ENCODE measurements around the gene RAB6A.

The RAB6A gene

DNA sequence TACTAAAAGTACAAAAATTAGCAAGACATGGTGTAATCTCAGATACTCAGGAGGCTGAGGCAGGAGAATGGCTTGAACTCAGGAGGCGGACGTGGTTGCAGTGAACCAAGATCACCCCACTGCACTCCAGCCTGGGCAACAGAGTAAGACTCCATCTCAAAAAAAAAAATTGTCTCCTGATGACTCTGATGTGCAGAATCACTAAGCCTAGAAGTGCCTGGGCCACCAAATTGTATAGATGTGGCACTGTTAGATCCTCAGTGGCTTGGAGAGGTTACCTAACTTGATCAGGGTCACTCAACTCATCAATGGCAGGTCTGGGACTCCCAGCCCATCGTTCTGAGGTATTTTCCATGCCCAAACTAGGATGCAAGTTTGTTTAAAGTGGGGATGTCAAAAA, 103.9 kb downstream of the RAB6A start:
- DNase-seq (ENCODE audit: low read depth, low spot score): no peak
- ChIA-PET POLR2A (no interaction called here), CTCF (interaction anchor here (0.6 to 8.1 kb wide), 3 partner anchors 31 to 255 kb away, joined by 3 to 248 read pairs (median 6); no protein-coding TSS in a partner anchor)

DNA sequence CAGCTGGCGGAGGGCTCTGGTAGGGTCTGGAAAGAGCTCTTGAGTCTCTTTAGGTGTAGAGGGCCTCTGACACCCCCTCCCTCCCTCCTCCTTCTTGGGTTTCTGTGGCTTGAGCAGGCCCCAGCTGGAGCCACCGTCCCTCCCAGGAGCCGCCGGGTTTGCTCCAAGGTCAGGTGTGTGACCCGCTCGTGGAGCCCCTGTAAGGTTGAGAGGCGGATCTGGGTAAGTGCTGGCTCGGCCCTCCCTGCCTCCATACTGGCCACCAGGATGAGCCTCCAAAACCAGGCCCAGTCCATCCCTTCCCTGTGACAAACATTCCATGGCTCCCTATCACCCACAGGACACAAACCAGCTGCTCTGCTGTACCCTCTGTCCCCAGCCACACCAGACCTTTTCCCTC, 105.2 kb downstream of the RAB6A start:
- ChIA-PET POLR2A (no interaction called here), CTCF (interaction anchor here (1.0 to 4.4 kb wide), 2 partner anchors 30 to 176 kb away, joined by 3 to 15 read pairs; no protein-coding TSS in a partner anchor)
- no peak overlapping the region for H3K4me3 ChIP-seq (ENCODE audit: low read depth, low read length)
- no peak for DNase-seq (ENCODE audit: low read depth, low spot score)
- TF ChIP-seq, protein P1, sequence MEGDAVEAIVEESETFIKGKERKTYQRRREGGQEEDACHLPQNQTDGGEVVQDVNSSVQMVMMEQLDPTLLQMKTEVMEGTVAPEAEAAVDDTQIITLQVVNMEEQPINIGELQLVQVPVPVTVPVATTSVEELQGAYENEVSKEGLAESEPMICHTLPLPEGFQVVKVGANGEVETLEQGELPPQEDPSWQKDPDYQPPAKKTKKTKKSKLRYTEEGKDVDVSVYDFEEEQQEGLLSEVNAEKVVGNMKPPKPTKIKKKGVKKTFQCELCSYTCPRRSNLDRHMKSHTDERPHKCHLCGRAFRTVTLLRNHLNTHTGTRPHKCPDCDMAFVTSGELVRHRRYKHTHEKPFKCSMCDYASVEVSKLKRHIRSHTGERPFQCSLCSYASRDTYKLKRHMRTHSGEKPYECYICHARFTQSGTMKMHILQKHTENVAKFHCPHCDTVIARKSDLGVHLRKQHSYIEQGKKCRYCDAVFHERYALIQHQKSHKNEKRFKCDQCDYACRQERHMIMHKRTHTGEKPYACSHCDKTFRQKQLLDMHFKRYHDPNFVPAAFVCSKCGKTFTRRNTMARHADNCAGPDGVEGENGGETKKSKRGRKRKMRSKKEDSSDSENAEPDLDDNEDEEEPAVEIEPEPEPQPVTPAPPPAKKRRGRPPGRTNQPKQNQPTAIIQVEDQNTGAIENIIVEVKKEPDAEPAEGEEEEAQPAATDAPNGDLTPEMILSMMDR (IDR thresholded peaks at IDR 0.05; ENCODE audit: insufficient read depth, low read length, missing control alignments): no peak

More for the DNA sequence above, 103.9 kb downstream of the RAB6A start:
- TF ChIP-seq, protein P1 (IDR thresholded peaks at IDR 0.05; ENCODE audit: insufficient read depth, low read length, missing control alignments): no peak
- H3K4me3 ChIP-seq (ENCODE audit: low read depth, low read length): no peak overlapping the region

DNA sequence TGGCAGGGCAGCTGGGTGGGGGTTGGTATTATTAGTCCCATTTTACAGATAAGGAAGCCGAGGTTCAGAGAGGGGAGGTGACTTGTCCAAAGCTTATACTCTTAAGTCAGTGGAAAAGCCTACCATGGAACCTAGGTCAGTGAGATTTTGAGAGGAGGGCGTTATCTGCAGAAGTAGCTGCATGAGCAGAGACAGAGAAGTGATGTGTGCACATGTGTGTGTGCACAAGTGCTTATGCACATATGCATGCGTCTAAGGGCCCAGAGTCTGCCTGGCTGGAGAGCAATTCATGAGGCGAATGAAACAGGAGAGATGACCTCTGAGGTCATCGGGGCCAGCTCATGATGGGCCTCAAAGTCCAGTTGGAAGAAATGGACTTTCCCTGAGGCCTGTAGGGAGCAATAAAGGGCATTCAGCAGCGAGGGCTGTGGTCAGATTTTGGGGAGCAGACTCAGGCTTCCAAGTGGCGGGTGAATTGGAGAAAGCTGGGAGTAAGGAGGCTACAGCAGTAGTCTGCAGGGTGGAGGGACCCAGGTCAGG, 106.3 kb downstream of the RAB6A start:
- TF ChIP-seq, protein P1 (IDR thresholded peaks at IDR 0.05; ENCODE audit: insufficient read depth, low read length, missing control alignments): no peak
- no peak for DNase-seq (ENCODE audit: low read depth, low spot score)
- CTCF ChIA-PET: interaction anchor here (0.6 to 4.4 kb wide), 5 partner anchors 29 to 261 kb away, joined by 3 to 15 read pairs (median 3); no protein-coding TSS in a partner anchor
- POLR2A ChIA-PET: no interaction called here
- H3K4me3 ChIP-seq (ENCODE audit: low read depth, low read length): no peak overlapping the region

DNA sequence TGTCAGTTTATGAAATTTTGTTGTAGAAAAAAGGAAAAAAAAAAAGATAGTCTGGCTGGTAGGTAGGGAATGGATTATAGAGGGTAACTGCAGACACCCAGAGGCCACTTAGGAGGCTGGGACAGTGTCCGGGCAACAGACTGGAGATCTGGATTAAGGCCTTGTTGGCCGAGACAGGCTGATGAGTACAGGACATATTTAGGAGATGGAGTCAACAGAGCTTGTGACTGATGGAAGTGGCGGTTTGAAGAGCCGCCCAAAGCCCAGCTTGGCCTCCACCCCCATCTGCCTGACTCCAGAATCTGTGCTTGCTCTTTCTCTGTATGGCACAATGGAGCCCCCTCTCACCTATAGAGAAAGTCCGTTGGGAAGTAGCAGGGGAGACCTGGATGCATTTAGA, 106.9 kb downstream of the RAB6A start:
- no peak overlapping the region for H3K4me3 ChIP-seq (ENCODE audit: low read depth, low read length)
- TF ChIP-seq, protein P1 (IDR thresholded peaks at IDR 0.05; ENCODE audit: insufficient read depth, low read length, missing control alignments): no peak
- POLR2A ChIA-PET: no interaction called here
- CTCF ChIA-PET: interaction anchor here (0.9 to 4.4 kb wide), 5 partner anchors 28 to 261 kb away, joined by 3 to 15 read pairs (median 4); no protein-coding TSS in a partner anchor
- no peak for DNase-seq (ENCODE audit: low read depth, low spot score)

DNA sequence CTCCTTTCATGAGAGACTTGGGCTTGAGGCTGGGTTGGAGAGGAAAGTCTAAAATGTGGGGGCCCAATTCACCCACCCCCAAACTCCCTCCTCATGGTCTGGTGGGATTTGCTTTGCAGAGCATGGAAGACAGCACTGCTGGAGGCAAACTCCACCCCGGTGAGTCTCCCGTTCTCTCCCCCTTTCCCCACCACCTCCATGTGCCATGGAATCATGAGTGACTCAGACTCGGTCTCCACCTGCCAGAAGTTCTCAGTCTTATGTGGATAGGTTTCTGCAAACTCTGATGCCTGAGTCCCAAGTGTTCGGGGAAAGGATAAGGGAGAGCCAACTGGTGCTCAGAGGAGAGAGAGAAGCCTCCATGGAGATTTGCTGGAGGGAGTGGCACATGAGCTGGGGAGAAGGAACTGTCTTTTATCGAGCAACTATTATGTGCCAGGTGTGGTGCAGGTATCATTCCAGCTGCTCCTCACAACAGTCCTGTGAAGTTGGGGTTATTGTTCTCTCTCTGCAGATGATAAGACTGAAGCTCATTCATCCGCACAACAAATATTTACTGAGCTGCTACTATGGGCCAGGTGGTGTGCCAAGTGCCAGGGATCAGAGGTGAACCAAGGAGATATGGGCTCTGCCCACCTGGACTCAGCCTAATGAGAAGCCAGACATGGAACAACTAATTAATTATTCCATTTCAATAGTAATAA, 107.9 kb downstream of the RAB6A start:
- POLR2A ChIA-PET: no interaction called here
- no peak overlapping the region for H3K4me3 ChIP-seq (ENCODE audit: low read depth, low read length)
- TF ChIP-seq, protein P1 (IDR thresholded peaks at IDR 0.05; ENCODE audit: insufficient read depth, low read length, missing control alignments): no peak
- CTCF ChIA-PET: interaction anchor here (1.3 to 4.4 kb wide), 3 partner anchors 27 to 260 kb away, joined by 3 to 15 read pairs (median 9); no protein-coding TSS in a partner anchor
- DNase-seq (ENCODE audit: low read depth, low spot score): no peak

DNA sequence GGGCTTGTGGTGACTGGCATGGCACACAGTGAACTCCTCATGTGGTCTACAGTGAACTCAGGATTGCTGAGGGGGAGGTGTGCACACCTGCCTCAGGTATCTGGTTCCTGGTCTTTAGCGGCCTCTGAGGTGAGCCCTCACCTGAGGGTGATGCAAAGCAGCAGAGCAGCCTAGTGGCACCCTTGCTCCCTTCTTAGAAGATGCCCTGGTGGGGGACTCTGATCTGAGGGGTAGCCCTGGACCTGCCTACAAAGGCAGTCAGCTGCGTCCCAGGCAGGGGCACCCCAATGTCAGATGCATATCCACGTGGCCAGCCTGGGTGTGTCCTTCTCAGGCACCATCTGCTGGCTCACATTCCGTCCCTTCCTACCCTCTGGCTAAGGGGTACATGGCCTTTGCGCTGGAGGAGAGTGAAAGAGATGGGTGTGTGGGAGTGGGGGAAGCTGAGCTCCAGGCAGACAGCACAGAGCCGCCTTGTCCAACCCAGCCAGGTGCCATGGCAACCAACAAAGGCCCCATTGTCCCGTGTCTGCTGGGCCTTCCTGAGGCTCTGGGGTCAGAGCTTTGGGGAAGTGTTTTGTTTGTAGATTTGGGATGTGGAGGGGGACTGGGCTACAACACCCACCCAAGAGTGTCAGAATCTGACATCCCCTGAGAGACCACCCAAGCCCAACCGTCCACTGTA, 108.7 kb downstream of the RAB6A start:
- DNase-seq (ENCODE audit: low read depth, low spot score): no peak
- H3K4me3 ChIP-seq (ENCODE audit: low read depth, low read length): no peak overlapping the region
- TF ChIP-seq, protein P1 (IDR thresholded peaks at IDR 0.05; ENCODE audit: insufficient read depth, low read length, missing control alignments): no peak
- ChIA-PET POLR2A (no interaction called here), CTCF (interaction anchor here (1.0 to 4.4 kb wide), 2 partner anchors 8 to 27 kb away, joined by 3 to 15 read pairs; no protein-coding TSS in a partner anchor)
